Activated CD8-positive, alpha-beta memory T cell treated with anti-CD3 and anti-CD28 coated beads for 4 hours (primary cell): ENCODE measurements around the gene NR2F2.

ENCODE experiments used
- DNase-seq, 2 donors: peaks; one replicate each; pipeline ENCODE4 v3.0.0-alpha.2; 2020; ENCODE audit warnings: low read depth in 2 of 2

NR2F2 gene

DNA sequence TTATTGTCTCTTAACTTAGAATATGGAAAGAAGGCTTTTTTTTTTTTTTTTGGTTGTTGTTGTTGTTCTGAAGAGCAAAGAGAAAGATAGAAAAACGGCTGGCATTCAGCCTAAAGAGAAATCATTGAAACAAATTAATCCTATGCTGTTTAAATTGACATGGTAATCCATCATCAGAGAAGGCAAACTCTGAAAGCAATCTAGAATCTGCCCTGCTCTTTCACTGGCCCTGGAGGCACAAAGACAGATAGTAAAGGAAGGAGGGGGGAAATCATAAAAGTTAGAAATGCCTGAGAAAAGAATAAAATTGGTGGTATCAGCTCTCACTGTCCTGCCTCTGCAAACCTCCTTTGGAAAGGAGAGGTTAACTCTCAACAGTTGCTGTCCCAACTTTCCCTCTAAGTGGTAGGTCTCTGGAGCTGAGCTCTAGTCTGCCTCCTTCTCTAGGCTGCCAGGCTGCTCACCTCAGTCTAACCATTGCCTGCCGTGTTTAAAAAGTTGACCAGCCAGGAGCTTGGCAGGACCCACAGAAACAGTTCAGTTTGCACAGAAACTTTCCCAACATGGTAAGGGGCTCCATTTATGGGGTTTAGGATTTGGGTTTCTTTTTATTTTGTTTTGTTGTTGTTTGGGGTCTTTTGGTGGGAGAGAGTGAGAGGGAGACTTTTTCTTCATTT lies 13.4 kb upstream of the NR2F2 start:
- DNase-seq = no peak

DNA sequence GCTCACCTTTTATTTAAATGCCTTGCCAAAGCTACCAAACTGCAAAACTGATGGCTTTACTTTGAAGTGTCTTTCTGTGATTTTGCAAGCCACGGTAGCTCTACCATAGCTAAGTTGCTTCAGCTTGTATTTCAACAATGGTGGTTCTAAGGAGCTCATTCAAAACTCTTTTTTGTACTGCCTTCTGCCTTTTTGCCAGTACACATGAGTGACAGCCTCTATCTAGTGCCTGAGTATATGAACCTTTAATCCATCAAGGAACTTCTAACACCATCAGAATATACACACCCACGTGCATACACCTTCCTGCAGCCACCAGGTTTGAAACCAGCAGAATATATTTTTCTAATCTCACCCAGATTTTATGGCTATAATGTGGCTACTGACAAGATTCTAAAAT lies 10.4 kb upstream of the NR2F2 start:
- no peak for DNase-seq

GRCh38 chr15:96320703-96321638 lies 9.5 kb upstream of the NR2F2 start:
- DNase-seq = no peak

GRCh38 chr15:96321639-96322535 lies 8.6 kb upstream of the NR2F2 start:
- DNase-seq = no peak

- no peak for DNase-seq
These were observed 7.8 kb upstream of the NR2F2 start for GRCh38 chr15:96322536-96323318.

DNA sequence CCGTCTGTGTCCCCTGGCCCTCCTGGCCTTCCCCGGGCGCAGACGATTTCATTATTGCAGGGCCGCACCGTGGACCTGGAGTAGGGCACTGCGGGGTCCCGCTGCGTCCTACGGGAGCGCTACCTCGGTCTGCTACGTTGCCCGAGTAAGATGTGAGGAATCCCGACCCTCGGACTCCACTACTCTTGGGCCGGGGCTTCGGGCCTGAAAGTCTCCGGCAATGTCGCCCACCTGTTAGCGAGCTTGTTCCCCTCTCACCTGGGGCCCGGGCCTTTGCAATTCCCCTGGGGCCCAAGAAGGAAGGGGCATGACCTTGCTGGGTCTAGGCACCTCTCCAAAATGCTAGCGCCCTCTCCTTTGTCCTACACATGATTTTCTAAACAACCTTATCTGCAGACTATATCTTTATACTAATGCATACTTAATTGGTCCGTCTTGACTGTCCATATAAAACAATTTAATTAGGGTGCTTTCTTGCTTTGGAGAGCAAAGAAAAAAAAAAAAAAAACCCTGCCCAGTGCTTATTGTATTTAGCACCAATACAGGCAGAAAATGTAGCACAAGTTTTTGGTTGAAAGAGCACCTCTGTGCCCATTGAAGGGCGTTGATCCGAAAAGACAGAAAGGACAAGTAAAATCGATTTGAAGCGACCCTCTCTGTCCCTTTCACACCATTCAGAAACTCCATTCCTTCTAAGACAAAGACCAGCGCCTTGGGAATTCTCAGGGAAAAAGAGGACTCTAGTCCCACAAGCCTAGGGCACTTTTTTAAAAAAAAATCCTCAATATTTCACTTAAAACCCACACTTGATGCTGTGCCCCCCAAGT lies 7.0 kb upstream of the NR2F2 start:
- DNase-seq = no peak

- DNase-seq = no peak
These were observed 6.2 kb upstream of the NR2F2 start for GRCh38 chr15:96324192-96324895.

GRCh38 chr15:96324940-96325540 lies 5.5 kb upstream of the NR2F2 start:
- no peak for DNase-seq

DNA sequence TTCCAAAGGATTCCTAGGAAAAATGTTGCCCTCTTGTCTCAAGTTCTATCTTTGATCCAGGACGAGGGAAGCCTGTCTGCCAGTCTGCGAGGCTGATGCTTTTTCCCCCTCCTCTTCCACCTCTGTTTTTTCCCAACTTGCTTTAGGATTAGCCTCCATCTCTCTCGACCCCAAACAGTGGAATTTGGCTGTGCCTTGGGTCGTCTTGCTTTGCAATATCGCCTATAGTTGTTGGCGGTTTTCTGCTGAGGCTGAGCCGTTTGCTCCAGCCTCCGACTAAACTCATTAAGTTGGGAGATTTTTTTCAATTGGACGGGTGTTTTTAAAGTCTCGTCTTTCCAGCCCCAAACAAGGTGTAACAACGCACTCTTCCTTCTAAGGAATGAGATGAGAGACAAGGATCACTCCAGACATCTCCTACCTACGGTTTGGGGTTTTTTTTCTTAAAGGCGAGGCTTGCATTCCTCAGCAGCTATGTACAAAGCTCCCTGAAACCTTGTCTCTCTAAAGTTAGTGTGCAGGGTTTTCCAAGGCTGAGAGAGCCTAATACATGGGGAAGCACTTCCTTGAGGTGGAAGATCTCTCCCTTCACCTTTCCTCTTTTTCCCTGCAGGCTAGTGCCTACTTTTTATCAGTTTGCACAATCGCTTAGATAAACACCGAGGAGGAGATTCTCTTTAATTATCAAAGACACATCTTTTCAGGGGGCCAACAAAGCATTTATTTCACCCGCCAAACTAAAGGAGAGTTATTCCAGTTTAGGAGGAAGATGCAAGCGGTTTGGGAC lies 4.8 kb upstream of the NR2F2 start:
- DNase-seq = no peak

DNA sequence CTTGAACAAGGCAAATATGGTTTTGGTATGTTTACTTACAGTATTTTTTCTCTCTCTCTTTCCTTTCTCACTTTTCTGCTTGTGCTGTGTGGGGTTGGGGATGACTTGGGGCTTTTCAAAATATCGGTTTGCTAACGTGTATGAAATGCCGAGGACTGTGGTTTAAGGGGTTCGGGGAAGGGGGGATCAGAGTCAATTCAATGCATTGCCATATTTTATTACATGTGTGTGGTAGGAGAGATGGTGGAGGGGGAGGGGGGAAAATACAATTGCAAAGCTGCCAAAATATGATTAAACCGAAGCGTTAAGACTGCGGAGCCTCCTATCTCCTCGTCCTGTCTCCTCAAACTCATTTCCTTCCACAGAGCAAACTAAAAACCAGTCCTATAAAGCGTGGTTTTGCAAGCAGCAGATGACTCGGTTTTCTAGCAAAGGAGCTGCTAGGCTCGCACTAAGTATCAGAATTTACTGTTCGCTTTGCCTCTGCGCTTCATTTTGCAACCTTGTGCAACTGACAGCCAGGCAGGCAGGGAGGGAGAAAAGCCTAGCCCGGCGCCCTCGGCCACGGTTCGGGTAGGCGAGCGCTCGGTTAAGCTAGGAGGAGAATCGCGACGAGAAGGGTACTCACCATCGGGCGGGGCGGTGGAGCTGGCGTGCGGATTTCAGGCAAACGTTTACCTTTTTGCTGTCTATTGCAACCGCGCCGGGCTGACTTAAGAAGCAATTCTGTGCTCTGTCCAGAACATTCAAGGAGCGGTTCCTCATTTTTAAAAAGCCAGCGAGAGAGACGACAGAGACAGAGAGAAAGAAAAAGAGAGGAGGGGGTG lies 4.0 kb upstream of the NR2F2 start:
- DNase-seq = no peak

DNA sequence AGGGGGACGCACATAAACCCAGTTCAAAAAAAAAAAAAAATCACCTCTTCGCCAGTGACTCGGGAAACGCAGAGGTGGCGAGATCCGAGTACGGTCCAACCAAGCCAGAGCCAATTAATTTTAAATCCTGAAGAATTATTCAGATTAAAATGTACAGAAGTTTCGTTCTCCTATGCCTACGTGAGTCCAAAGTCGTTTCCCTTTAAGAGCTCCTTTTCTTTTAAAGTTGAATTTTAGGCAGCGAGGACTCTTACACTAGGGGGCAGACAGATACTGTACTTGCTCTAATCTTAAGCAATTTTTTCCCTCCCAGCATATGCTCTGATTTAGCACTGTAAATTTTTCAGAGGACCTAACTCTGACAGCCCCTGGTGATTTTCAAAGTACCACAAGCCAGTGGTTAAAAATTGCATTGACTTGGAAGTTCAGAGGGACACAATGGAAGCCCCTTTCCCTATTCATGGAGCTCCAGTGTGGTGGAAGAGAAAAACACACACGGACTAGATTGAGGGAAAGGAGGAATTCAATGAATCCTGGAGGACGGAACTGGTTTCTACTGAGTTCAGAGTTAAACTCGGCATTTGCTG lies 3.3 kb upstream of the NR2F2 start:
- DNase-seq = no peak

- DNase-seq = no peak
These were observed 2.2 kb upstream of the NR2F2 start for GRCh38 chr15:96328181-96328876.

GRCh38 chr15:96328877-96329195 lies 1.7 kb upstream of the NR2F2 start:
- DNase-seq = no peak

DNA sequence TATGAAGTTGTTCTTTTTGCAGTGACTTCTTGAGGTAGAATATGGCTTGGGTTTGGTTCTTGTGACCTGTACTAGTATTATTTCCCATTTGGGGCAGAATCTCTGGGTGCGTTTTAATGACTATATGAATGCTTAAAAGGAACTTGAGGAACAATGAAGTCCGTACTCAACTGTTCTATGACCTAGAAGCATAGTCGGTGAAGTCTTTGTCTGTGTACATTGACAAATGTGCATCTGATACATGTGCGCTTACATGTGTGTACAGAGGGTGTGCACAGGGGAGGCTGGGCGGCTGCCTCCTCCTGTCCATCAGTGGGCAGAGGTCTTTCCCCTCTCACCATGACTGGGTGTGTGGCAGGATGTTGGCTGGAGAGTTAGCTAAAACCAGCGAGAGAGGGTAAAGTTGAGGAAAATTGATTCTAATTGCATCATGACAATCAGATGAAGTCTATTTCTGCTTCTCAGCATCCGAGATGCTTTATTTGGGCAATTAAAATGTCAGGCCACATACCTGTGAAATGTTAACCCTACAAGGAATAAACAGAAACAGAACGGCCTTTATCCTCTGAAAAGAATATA lies 1.0 kb upstream of the NR2F2 start:
- no peak for DNase-seq

DNA sequence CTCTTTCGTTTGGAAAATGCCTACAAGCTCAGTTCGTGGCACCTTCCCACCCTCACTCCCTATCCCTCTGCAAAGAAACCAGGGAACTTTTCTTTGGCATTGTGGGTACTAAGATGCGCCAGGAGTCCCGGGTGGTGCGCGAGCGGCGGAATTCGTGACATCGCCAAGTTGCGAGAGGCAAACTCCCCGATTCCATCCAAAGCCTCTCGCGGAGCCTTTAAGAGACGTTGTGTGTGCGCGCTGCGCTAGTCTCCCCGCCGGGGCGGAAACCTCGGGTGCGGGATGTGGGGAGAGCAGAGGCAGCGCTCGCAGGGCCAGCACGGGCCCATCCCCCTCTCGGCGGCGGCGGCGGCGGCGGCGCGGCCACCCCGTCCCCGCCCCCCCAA lies 443 bp upstream of the NR2F2 start:
- no peak for DNase-seq

DNA sequence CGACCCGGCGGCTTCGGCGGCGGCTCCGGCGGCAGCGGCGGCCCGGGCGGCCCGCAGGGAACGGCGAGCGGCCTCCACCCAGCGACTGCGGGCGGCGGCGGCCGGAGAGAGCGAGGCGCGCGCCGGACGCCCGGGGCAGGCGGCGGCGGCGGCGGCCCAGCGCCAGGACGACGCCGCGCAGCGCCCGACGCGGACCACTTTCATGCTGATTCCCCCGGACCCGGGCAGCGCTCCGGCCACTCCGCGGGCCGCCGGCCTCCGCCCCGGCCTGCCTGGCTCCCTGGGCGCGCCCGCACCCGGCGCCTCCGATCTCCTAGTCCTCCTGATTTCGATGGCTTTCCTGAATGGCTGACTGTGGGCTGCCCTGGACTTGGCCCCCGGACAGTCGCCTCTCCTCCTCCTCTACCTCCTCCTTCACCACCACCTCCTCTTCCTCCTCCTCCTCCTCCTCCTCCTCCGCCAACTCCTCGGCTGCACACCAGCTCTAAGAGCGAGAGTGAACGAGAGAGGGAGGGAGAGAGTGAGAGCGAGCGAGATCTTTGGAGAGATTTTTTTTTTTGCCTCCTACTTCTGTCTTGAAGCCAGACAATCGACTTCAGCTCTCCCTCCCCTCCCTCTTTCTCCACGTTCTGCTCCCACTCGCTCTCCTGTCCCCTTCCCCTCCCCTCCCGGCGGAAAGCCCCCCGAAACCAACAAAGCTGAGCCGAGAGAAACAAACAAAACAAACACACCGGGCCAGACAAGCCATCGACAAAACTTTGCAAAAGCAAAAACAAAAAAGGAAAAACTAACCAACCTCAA lies 844 bp downstream of the NR2F2 start:
- DNase-seq = no peak
